Measurements from ENCODE around the gene ITGAE. TPM values are rescaled to one million over a fixed set of nuclear protein-coding genes. Genes with fewer than 3 reads are reported as not detected.
A peak's percentile ranks its signal among the peaks of the same experiment; 100 is the strongest.

The ITGAE gene
- total and polyA plus RNA-seq, 8 donors = 21.0 to 46.1 (median 41.0) TPM

- TF ChIP-seq CTCF (IDR thresholded peaks at IDR 0.05) = no peak
- H3K27ac ChIP-seq = no peak overlapping the region
- H3K9me3 ChIP-seq = peaks cover 0 to 6% of the 10 kb centered on the region in 2 donors
- intact Hi-C loops (cut with DNase I) = no loop called here
- no peaks in the 10 kb centered on the region for H3K36me3 ChIP-seq
- ATAC-seq (no peak), DNase-seq (peak in 1 of 4 donors; percentile 59)
- H3K27me3 ChIP-seq = no peaks in the 10 kb centered on the region
- H3K4me3 ChIP-seq = no peak overlapping the region
- peaks cover 0 to 11% of the 10 kb centered on the region in 2 donors for H3K4me1 ChIP-seq
These were observed 39.0 kb downstream of the ITGAE start for GRCh38 chr17:3761918-3762380.

- H3K27me3 ChIP-seq = no peaks in the 10 kb centered on the region
- intact Hi-C loops (cut with DNase I) = no loop called here
- no peaks in the 10 kb centered on the region for H3K36me3 ChIP-seq
- TF ChIP-seq CTCF (IDR thresholded peaks at IDR 0.05) = no peak
- H3K4me1 ChIP-seq = peaks cover 0 to 11% of the 10 kb centered on the region in 2 donors
- ATAC-seq = no peak
- DNase-seq = peak in 1 of 4 donors; percentile 44
- no peak overlapping the region for H3K27ac ChIP-seq
- H3K4me3 ChIP-seq = no peak overlapping the region
- H3K9me3 ChIP-seq = peaks cover 0 to 6% of the 10 kb centered on the region in 2 donors
These were observed 39.7 kb downstream of the ITGAE start for GRCh38 chr17:3761036-3761917.

- no peak for TF ChIP-seq CTCF (IDR thresholded peaks at IDR 0.05)
- peak in 1 of 4 donors; percentile 3 for DNase-seq
- H3K4me3 ChIP-seq = no peak overlapping the region
- H3K4me1 ChIP-seq = peaks cover 0 to 9% of the 10 kb centered on the region in 2 donors
- H3K9me3 ChIP-seq = peaks cover 0 to 6% of the 10 kb centered on the region in 2 donors
- no peaks in the 10 kb centered on the region for H3K36me3 ChIP-seq
- peaks cover 0 to 8% of the 10 kb centered on the region in 2 donors for H3K27me3 ChIP-seq
- intact Hi-C loops (cut with DNase I) = no loop called here
- no peak for ATAC-seq
- no peak overlapping the region for H3K27ac ChIP-seq
These were observed 41.3 kb downstream of the ITGAE start for GRCh38 chr17:3759597-3760216.

GRCh38 chr17:3755335-3756030 lies 45.5 kb downstream of the ITGAE start:
- Histone ChIP-seq H3K36me3 (no peaks in the 10 kb centered on the region), H3K4me3 (peak overlapping the region; percentile 24 to 42), H3K27ac (peak overlapping the region in 1 of 2 donors; percentile 63), H3K4me1 (peaks cover 0 to 12% of the 10 kb centered on the region in 2 donors), H3K9me3 (peaks cover 0 to 6% of the 10 kb centered on the region in 2 donors), H3K27me3 (peaks cover 0 to 14% of the 10 kb centered on the region in 2 donors)
- intact Hi-C loops (cut with DNase I) = no loop called here
- no peak for DNase-seq
- no peak for TF ChIP-seq CTCF (IDR thresholded peaks at IDR 0.05)
- no peak for ATAC-seq
